HEK293 (cell line): Measurements from ENCODE around the gene PFDN6.

Experiments
- BCL11A ChIP-seq: fragments of 450-650 bp; formaldehyde crosslinking; IDR thresholded peaks from 2 replicates; pipeline ENCODE4 v1.5.1; 2016; ENCODE audit warnings: low read depth, missing biosample characterization, missing genetic modification characterization
- HIC1 ChIP-seq: fragments of 450-650 bp; formaldehyde crosslinking; IDR thresholded peaks from 2 replicates; pipeline ENCODE4 v1.5.1; 2016; ENCODE audit warnings: missing biosample characterization, missing genetic modification characterization
- INSM2 ChIP-seq: fragments of 450-650 bp; formaldehyde crosslinking; IDR thresholded peaks from 2 replicates; pipeline ENCODE4 v1.5.1; 2016; ENCODE audit warnings: missing biosample characterization, missing genetic modification characterization
- PRDM10 ChIP-seq: fragments of 450-650 bp; formaldehyde crosslinking; IDR thresholded peaks from 2 replicates; pipeline ENCODE4 v1.5.1; 2016; ENCODE audit warnings: missing biosample characterization, missing genetic modification characterization
- SALL2 ChIP-seq: fragments of 450-650 bp; formaldehyde crosslinking; IDR thresholded peaks from 2 replicates; pipeline ENCODE4 v1.5.0; 2017; ENCODE audit warnings: missing biosample characterization, mild to moderate bottlenecking, missing genetic modification characterization, borderline replicate concordance
- TCF7L2 ChIP-seq: IDR thresholded peaks from 2 replicates; pipeline ENCODE4 v1.6.1; 2011; ENCODE audit warnings: low read depth, mild to moderate bottlenecking, inconsistent platforms, low read length, moderate library complexity, borderline replicate concordance
- ZBTB17 ChIP-seq: fragments of 450-650 bp; formaldehyde crosslinking; IDR thresholded peaks from 2 replicates; pipeline ENCODE4 v1.5.1; 2016; ENCODE audit warnings: missing biosample characterization, missing genetic modification characterization
- ZIC2 ChIP-seq: fragments of 450-650 bp; formaldehyde crosslinking; IDR thresholded peaks from 2 replicates; pipeline ENCODE4 v1.5.1; 2016; ENCODE audit warnings: missing biosample characterization, missing genetic modification characterization
- ZNF114 ChIP-seq: fragments of 450-650 bp; formaldehyde crosslinking; IDR thresholded peaks from 2 replicates; pipeline ENCODE4 v1.5.0; 2017; ENCODE audit warnings: missing biosample characterization, missing genetic modification characterization
- ZNF341 ChIP-seq: fragments of 450-650 bp; formaldehyde crosslinking; IDR thresholded peaks from 2 replicates; pipeline ENCODE4; 2016; ENCODE audit warnings: low read depth, missing biosample characterization, missing genetic modification characterization
- ZNF362 ChIP-seq: fragments of 450-650 bp; formaldehyde crosslinking; IDR thresholded peaks from 2 replicates; pipeline ENCODE4 v1.5.1; 2016; ENCODE audit warnings: missing biosample characterization, missing genetic modification characterization
- ZNF398 ChIP-seq: fragments of 450-650 bp; formaldehyde crosslinking; IDR thresholded peaks from 2 replicates; pipeline ENCODE4 v1.5.1; 2017; ENCODE audit warnings: missing biosample characterization, missing genetic modification characterization
- ZNF416 ChIP-seq: fragments of 450-650 bp; formaldehyde crosslinking; IDR thresholded peaks from 2 replicates; pipeline ENCODE4 v1.5.1; 2016; ENCODE audit warnings: missing biosample characterization, missing genetic modification characterization
- ZNF501 ChIP-seq: fragments of 450-650 bp; formaldehyde crosslinking; IDR thresholded peaks from 2 replicates; pipeline ENCODE4 v1.5.1; 2016; ENCODE audit warnings: missing biosample characterization, missing genetic modification characterization
- ZNF521 ChIP-seq: fragments of 450-650 bp; formaldehyde crosslinking; IDR thresholded peaks from 2 replicates; pipeline ENCODE4 v1.5.1; 2017; ENCODE audit warnings: missing biosample characterization, mild to moderate bottlenecking, missing genetic modification characterization
- ZNF529 ChIP-seq: fragments of 450-650 bp; formaldehyde crosslinking; IDR thresholded peaks from 2 replicates; pipeline ENCODE4 v1.5.1; 2017; ENCODE audit warnings: missing genetic modification characterization, missing biosample characterization; ENCODE audit not compliant: insufficient replicate concordance
- ZNF561 ChIP-seq: fragments of 450-650 bp; IDR thresholded peaks from 2 replicates; pipeline ENCODE4 v1.5.1; 2018; ENCODE audit warnings: missing biosample characterization, missing genetic modification characterization, borderline replicate concordance
- ZNF571 ChIP-seq: fragments of 450-650 bp; formaldehyde crosslinking; IDR thresholded peaks from 2 replicates; pipeline ENCODE4 v1.5.0; 2017; ENCODE audit warnings: missing biosample characterization, missing genetic modification characterization
- ZNF600 ChIP-seq: fragments of 450-650 bp; formaldehyde crosslinking; IDR thresholded peaks from 2 replicates; pipeline ENCODE4 v1.5.1; 2016; ENCODE audit warnings: missing biosample characterization, missing genetic modification characterization
- ZNF629 ChIP-seq: fragments of 450-650 bp; formaldehyde crosslinking; IDR thresholded peaks from 2 replicates; pipeline ENCODE4 v1.5.1; 2017; ENCODE audit warnings: missing biosample characterization, missing genetic modification characterization
- ZNF704 ChIP-seq: fragments of 450-650 bp; formaldehyde crosslinking; IDR thresholded peaks from 2 replicates; pipeline ENCODE4 v1.5.1; 2016; ENCODE audit warnings: missing biosample characterization, missing genetic modification characterization
- ZNF776 ChIP-seq: fragments of 450-650 bp; formaldehyde crosslinking; IDR thresholded peaks from 2 replicates; pipeline ENCODE4 v1.5.0; 2017; ENCODE audit warnings: missing biosample characterization, missing genetic modification characterization, borderline replicate concordance
- ZSCAN30 ChIP-seq: fragments of 450-650 bp; IDR thresholded peaks from 2 replicates; pipeline ENCODE4 v1.5.1; 2018; ENCODE audit warnings: missing biosample characterization, mild to moderate bottlenecking, missing genetic modification characterization, moderate library complexity
- ZSCAN5A ChIP-seq: fragments of 450-650 bp; formaldehyde crosslinking; IDR thresholded peaks from 2 replicates; pipeline ENCODE4 v1.5.1; 2016; ENCODE audit warnings: missing biosample characterization, missing genetic modification characterization

Gene PFDN6

GRCh38 chr6:33248932-33249731, 40.3 kb upstream of the PFDN6 start (continued):
- TF ChIP-seq INSM2: peak; percentile 23; the same call in 1 of the 2 replicates
- peak; percentile 98 for TF ChIP-seq ZBTB17 (tag by site-specific recombination)
- no peak for TF ChIP-seq ZNF416
- no peak for TF ChIP-seq ZNF398 (tag by site-specific recombination)
- 0 out of 2 replicates have a peak, but pooled peaks have one; percentile 36 for TF ChIP-seq ZSCAN30 (tag by site-specific recombination)
- TF ChIP-seq ZNF529 (tag by site-specific recombination): no peak
- peak; percentile 86 for TF ChIP-seq PRDM10 (tag by site-specific recombination)
- peak; percentile 44; the same call in 1 of the 2 replicates for TF ChIP-seq ZIC2
- peak; percentile 90 for TF ChIP-seq ZNF341
- TF ChIP-seq ZSCAN5A (tag by site-specific recombination): no peak; the same call in 1 of the 2 replicates
- peak; percentile 74; the same call in 1 of the 2 replicates for TF ChIP-seq BCL11A (tag by site-specific recombination)
- no peak for TF ChIP-seq TCF7L2
- TF ChIP-seq SALL2 (tag by site-specific recombination): no peak
- no peak for TF ChIP-seq ZNF362 (tag by site-specific recombination)
- no peak for TF ChIP-seq ZNF114 (tag by site-specific recombination)
- TF ChIP-seq ZNF704 (tag by site-specific recombination): no peak
- TF ChIP-seq ZNF600 (tag by site-specific recombination): 0 out of 2 replicates have a peak, but pooled peaks have one; percentile 8
- no peak for TF ChIP-seq ZNF629
- TF ChIP-seq ZNF571 (tag by site-specific recombination): no peak
- TF ChIP-seq ZNF521: no peak
- TF ChIP-seq ZNF501 (tag by site-specific recombination): 0 out of 2 replicates have a peak, but pooled peaks have one; percentile 28
- TF ChIP-seq ZNF776 (tag by site-specific recombination): no peak
- peak; percentile 99 for TF ChIP-seq ZNF561 (tag by site-specific recombination)
- TF ChIP-seq HIC1: peak; percentile 95
